ES-I3 (cell line): Measurements from ENCODE around the gene SQSTM1.

Experiments
- H3K36me3 ChIP-seq: 2 replicates; pipeline ENCODE4 v1.6.1; 2013; ENCODE audit warnings: mild to moderate bottlenecking, low read length, control low read depth, moderate library complexity; ENCODE audit not compliant: insufficient read depth
- H3K4me1 ChIP-seq: 2 replicates; pipeline ENCODE4 v1.6.1; 2013; ENCODE audit warnings: mild to moderate bottlenecking, control low read depth, low read length; ENCODE audit not compliant: insufficient read depth
- H3K9ac ChIP-seq: 2 replicates; pipeline ENCODE4 v1.6.1; 2013; ENCODE audit warnings: low read depth, mild to moderate bottlenecking, low read length, moderate library complexity
- H3K9me3 ChIP-seq: 2 replicates; pipeline ENCODE4 v1.6.1; 2013; ENCODE audit warnings: mild to moderate bottlenecking, low read length, moderate library complexity; ENCODE audit not compliant: control insufficient read depth, insufficient read depth

Gene SQSTM1

DNA sequence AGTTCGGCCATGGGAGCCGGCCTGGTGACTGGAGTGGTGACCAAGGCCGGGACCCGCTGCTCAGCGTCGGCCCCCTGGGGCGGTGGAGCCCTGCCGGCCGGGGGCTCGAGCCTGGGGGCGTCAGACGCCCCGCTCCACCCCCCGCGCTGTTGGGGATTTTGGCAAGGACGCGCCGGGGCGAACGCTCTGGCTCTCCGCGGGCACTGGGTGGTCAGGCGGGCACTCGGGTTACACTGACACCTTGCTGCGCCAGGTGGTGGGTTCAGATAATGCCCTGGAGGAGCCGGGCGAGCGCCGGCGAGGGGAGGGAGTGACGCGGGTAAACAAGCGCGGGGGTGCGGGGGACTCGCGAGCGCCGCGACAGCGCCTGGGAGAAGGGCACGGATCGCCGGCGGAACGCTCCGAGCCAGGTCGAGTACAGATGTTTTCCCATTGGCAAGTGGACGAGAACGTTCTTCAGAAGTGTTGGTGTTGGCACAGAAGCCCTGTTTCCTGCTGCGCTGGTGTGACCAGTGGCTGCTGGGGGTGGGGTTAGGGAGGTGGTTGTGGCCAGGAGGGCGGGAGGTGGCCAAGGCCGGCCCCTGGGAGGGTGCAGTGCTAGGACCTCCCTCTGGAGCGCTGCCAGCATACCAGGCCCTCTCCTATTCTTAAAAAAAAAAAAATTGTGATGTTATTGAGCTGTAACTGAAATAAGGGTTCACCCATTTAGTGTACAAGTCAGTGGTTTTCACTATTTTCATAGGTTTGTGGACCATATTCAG is 773 bp downstream of the SQSTM1 start:
- peak overlapping the region; percentile 76 for H3K9ac ChIP-seq
- peaks cover 22% of the 10 kb centered on the region for H3K36me3 ChIP-seq
- peaks cover 28% of the 10 kb centered on the region for H3K4me1 ChIP-seq
- H3K9me3 ChIP-seq: no peaks in the 10 kb centered on the region

DNA sequence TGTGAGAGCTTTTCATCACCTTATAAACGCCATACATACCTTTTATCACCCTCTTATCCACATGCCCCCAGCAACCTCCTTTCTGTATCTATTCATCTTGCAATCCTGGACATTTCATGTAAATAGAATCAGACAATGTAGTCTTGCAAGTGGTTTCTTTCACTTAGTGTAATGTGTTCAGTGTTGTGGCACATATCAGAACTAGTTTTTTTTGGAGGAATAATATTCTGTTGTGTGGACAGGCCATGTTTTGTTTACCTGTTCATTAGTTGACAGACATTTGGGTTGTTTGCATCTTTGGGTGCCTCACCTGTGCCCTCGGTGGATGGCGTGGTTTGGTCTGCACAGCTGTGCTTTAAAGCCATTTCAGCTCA is 1.3 kb downstream of the SQSTM1 start:
- H3K9ac ChIP-seq: peak overlapping the region; percentile 76; the same call in 1 of the 2 replicates
- H3K4me1 ChIP-seq: peaks cover 28% of the 10 kb centered on the region
- no peaks in the 10 kb centered on the region for H3K9me3 ChIP-seq
- H3K36me3 ChIP-seq: peaks cover 26% of the 10 kb centered on the region

DNA sequence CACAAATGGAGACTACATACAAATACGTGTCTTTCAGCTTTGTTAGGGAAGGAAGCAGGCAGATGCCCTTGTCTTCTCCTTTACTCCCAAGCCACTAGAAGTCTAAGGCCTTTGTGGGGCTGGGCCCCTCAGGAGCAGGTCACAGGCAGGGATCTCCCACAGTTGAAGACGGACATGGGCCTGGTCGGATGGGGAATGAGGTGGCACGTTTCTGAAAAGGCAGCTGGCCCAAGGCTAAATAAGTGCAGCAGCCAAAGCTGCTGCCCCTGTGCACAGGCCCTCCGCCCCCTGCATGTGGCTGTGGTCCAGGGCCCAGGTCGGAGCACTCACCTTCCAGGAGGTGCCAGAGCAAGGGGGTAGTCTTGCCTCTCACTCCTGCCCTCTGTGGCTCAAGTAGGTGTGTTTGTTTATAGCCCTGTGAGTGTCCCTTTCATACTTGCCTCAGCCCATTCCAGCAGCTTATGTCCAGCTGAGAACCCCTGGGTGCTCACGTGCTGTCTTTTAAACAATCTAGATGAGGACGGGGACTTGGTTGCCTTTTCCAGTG is 1.8 kb downstream of the SQSTM1 start:
- Histone ChIP-seq H3K4me1 (peaks cover 26% of the 10 kb centered on the region), H3K36me3 (peaks cover 28% of the 10 kb centered on the region), H3K9me3 (no peaks in the 10 kb centered on the region), H3K9ac (peak overlapping the region; percentile 76; the same call in 1 of the 2 replicates)

DNA sequence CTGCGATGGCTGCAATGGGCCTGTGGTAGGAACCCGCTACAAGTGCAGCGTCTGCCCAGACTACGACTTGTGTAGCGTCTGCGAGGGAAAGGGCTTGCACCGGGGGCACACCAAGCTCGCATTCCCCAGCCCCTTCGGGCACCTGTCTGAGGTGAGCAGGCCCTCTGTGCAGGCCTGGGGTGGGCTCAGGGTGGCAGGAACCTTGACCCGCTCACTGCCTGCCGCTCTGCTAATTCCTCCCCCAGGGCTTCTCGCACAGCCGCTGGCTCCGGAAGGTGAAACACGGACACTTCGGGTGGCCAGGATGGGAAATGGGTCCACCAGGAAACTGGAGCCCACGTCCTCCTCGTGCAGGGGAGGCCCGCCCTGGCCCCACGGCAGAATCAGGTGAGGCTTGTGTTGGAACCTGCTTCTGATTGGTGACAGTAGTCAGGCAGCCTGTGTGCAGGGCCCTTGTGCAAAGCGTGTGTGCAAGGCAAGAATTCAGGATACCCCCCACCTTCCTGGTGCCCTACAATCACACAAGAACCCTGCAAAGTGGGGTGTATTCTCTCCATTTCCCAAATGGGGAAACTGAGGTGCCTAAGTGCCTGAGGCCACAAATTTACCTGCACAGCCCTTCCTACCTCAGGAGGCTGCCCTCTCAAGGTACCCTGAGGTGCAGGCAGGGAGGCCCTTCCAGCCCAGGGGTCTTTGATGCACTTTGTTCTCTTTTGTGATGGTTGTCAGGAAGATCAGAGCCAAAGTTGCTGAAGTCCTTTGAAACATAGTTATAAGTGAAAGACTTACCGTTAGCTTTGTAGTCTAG is 3.4 kb downstream of the SQSTM1 start:
- Histone ChIP-seq H3K36me3 (peaks cover 38% of the 10 kb centered on the region), H3K9ac (no peak overlapping the region), H3K4me1 (peaks cover 22% of the 10 kb centered on the region), H3K9me3 (no peaks in the 10 kb centered on the region)

DNA sequence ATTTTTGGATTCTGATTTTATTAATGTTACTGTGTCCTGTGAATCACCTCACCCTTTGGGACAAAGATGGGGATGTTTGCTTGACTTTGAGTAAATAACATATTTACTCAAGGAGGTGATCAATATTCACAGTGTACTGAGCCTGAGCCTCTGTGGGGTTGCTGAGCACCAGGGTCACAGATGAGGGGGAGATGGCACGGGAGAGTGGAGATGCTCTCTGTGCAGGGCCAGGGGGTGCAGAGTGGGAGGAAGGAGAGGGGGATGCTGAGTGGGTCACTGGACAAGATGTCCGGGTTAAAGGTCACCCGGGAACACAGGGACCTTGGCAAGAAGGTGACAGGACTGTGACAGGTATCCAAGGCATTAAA is 4.0 kb downstream of the SQSTM1 start:
- Histone ChIP-seq H3K36me3 (peaks cover 40% of the 10 kb centered on the region), H3K4me1 (peaks cover 24% of the 10 kb centered on the region), H3K9me3 (no peaks in the 10 kb centered on the region), H3K9ac (no peak overlapping the region)

DNA sequence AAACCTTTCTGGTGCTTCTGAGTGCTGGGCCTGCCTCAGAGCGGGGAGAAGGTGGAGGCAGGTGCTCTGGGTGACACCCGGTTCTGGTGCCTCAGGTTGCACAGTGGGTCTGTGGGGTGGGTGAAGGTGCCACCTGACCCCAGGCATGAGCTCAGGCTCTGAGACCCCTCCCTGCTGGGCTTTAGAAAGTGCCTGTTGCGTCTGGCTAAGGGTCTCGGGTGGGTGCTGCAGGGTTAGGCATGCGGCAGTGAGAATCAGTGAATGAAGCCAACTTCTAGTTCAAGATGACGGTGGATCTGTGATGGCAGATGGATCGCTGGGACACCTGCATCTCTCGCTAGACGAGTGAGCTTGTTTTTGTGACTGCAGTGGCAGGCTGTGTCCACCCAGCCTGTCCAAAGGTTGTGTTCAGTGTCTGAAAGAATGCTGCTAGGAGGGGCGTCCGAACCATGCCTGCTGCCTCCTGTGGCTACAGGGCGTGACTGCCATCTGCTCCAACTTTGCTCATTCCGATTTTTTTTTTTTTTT is 5.0 kb downstream of the SQSTM1 start:
- H3K9me3 ChIP-seq: no peaks in the 10 kb centered on the region
- peaks cover 16% of the 10 kb centered on the region; the same call in 1 of the 2 replicates for H3K4me1 ChIP-seq
- H3K36me3 ChIP-seq: peaks cover 48% of the 10 kb centered on the region
- no peak overlapping the region for H3K9ac ChIP-seq

DNA sequence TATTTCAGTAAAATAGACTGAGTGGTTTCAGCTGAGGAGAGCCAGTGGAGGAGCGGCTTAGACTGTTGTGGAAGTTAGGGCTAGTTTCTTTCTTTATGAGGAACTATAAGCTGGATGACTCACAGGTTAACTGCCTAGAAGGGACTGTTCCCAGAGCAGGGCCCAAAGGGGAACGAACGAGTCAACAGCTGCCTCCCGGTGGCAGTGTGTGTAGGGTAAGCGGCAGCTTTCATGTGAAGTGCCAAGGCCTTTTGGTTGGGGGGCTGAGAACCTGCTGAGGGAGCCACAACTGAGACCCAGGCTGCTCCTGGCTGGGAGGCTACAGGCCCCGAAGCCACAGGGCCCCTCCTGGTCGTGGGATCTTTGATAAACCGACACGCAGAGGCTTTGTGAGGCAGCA is 7.0 kb downstream of the SQSTM1 start:
- Histone ChIP-seq H3K36me3 (peaks cover 61% of the 10 kb centered on the region), H3K9ac (no peak overlapping the region), H3K9me3 (no peaks in the 10 kb centered on the region), H3K4me1 (peaks cover 10% of the 10 kb centered on the region; the same call in 1 of the 2 replicates)

DNA sequence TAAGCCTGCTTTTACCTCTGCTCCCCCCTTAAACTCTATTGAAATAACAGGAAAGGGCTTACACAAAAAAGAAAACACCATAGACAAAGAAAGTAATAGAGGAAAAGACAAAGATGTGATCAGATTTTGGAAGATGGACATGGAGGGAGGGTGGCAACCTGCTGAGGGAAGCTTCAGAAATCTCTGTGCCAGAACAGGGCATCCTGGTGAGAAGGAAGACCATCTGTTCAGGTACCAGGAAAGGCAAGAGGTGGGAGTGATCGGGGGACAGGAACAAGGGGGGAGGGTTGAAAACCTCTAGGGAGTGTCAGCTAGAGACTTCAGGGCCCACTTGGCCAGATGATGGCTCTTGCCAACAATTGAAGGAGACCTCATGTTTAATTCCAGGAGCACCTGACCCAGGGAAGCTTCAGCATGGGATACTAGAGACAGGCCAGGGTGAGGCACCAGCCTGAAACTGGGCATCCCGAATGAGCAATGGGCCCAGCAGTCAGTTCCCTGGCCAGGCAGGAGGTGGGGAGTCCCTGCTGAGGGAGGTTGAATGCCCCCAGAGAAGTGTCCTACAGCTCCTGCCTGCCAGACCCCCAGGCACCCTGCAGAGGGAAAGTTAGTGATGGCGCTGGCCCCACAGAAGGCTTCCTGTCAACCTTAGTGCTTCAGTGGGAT is 8.2 kb downstream of the SQSTM1 start:
- peaks cover 8% of the 10 kb centered on the region; the same call in 1 of the 2 replicates for H3K4me1 ChIP-seq
- H3K9ac ChIP-seq: no peak overlapping the region
- H3K9me3 ChIP-seq: no peaks in the 10 kb centered on the region
- H3K36me3 ChIP-seq: peaks cover 68% of the 10 kb centered on the region

DNA sequence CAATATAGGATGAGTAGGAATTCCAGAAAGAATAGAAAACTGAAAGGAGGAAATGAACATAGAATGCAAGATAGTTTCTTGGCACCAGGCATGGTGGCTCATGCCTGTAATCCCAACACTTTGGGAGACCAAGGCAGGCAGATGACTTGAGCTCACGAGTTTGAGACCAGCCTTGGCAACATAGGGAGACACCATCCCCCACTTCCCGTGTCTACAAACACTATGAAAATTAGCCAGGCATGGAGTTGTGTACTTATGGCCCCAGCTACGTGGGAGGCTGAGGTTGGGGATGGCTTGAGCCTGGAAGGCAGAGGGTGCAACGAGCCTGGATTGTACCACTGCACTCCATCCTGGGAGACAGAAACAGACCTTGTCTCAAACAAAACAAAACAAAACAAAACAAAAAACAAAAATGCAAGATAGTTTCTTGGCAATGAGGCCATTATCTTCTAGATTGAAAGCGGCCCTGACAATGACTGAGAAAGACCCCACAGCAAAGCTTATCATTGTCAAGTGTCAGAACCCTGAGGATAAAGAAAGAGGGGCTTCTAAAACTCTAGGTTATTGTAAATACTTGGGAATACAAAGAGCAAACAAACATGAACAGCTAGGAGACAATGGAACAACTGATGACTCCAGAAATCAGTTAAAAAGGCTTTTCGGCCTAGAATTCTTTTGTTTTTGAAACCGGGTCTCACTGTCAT is 9.2 kb downstream of the SQSTM1 start:
- Histone ChIP-seq H3K9me3 (no peaks in the 10 kb centered on the region), H3K36me3 (peaks cover 60% of the 10 kb centered on the region), H3K9ac (no peak overlapping the region), H3K4me1 (peaks cover 8% of the 10 kb centered on the region; the same call in 1 of the 2 replicates)

DNA sequence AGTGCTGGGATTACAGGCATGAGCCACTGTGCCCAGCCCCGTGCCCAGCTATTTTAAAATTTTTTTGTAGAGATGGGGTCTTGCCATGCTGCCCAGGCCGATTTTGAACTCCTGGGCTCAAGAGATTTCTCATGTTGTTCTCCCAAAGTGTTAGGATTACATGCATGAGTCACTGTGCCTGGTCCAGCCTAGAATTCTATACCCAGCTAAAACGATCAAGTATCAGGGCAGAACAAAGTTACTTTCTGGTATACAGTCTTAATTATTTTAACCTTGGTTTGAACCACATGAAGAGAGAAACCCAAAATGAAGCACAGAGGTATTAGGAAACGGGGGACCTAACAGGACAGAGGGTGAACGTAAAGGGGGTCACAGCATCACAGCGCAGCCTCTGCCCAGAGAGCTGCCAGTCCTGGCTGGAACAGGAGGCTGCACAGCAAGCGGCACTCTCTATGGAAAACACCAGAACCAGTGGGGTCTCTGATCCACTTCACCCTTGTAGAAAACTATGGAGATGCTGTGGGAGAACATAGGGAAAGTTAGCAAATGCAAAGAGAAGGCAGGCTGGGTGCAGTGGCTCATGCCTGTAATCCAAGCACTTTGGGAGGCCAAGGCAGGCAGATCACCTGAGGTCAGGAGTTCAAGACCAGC is 10.2 kb downstream of the SQSTM1 start:
- H3K4me1 ChIP-seq: peaks cover 8% of the 10 kb centered on the region; the same call in 1 of the 2 replicates
- no peaks in the 10 kb centered on the region for H3K9me3 ChIP-seq
- H3K9ac ChIP-seq: no peak overlapping the region
- peaks cover 51% of the 10 kb centered on the region for H3K36me3 ChIP-seq

DNA sequence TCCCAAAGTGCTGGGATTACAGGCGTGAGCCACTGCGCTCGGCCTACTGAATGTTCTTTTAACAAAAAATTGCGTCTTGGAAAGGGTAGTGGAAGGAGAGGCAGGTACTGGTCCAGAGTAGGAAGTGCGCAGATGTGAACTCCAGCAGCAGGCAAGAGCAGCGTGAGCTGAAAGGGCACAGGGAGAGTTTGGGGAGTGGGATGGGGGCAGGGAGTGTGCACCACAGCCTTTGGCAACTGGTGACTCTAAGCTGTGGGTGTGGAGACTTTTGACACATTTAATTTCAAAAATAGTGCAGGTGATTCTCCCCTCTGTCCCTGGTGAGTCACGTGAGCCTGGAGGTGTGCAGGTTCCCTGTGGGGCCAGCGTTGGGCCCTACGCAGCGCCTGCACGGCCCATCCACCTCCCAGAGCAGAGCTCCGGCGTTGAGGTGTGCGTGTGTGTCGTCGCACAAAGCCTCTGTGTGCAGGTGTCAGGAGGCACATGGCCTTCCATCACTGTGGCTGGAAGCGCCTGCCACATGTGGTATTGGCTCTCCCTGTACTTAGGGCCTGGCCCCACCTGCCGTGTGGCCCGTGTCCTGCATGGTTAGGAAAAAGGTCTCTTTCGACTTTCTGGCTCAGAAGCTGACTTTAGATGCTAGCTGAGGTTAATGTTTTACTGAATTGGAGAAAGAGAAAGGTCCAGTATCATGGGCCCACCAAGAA is 11.5 kb downstream of the SQSTM1 start:
- Histone ChIP-seq H3K9ac (no peak overlapping the region), H3K4me1 (peaks cover 8% of the 10 kb centered on the region; the same call in 1 of the 2 replicates), H3K36me3 (peaks cover 55% of the 10 kb centered on the region), H3K9me3 (no peaks in the 10 kb centered on the region)

DNA sequence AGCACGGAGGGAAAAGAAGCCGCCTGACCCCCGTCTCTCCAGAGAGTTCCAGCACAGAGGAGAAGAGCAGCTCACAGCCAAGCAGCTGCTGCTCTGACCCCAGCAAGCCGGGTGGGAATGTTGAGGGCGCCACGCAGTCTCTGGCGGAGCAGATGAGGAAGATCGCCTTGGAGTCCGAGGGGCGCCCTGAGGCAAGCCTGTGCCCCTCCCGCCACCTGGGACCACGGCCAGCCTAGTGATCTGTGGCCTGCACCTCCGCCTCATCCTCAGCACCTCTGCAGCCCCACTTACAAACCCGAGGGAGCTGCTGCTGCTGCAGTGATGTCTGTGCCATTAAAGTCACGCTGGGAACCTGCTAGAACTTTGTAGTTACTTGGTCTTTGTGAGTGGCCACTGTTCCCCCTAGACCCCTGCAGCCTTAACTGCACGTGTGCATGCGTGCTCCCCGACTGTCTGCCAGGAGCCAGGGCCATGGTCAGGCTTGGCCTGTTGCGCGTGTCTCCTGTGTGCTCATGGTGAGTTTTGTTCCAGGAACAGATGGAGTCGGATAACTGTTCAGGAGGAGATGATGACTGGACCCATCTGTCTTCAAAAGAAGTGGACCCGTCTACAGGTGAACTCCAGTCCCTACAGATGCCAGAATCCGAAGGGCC is 12.5 kb downstream of the SQSTM1 start:
- Histone ChIP-seq H3K9ac (no peak overlapping the region), H3K9me3 (no peaks in the 10 kb centered on the region), H3K4me1 (peaks cover 8% of the 10 kb centered on the region; the same call in 1 of the 2 replicates), H3K36me3 (peaks cover 52% of the 10 kb centered on the region)
